Measurements from ENCODE around the gene CLEC7A.

CLEC7A gene

GRCh38 chr12:10122689-10123088, 7.3 kb downstream of the CLEC7A start:
- TF ChIP-seq, protein P1, sequence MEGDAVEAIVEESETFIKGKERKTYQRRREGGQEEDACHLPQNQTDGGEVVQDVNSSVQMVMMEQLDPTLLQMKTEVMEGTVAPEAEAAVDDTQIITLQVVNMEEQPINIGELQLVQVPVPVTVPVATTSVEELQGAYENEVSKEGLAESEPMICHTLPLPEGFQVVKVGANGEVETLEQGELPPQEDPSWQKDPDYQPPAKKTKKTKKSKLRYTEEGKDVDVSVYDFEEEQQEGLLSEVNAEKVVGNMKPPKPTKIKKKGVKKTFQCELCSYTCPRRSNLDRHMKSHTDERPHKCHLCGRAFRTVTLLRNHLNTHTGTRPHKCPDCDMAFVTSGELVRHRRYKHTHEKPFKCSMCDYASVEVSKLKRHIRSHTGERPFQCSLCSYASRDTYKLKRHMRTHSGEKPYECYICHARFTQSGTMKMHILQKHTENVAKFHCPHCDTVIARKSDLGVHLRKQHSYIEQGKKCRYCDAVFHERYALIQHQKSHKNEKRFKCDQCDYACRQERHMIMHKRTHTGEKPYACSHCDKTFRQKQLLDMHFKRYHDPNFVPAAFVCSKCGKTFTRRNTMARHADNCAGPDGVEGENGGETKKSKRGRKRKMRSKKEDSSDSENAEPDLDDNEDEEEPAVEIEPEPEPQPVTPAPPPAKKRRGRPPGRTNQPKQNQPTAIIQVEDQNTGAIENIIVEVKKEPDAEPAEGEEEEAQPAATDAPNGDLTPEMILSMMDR (IDR thresholded peaks at IDR 0.05; ENCODE audit: insufficient read depth, low read length): no peak
- TF ChIP-seq SPI1 (IDR thresholded peaks at IDR 0.05; ENCODE audit: borderline replicate concordance, low read depth): no peak
- DNase-seq (ENCODE audit: low read depth in 1 of 2, low spot score in 1 of 2): no peak
- Histone ChIP-seq H3K4me3 (replicated peaks; ENCODE audit: insufficient read depth, low read length) (no peak overlapping the region), H3K27ac (replicated peaks) (no peak overlapping the region), H3K27me3 (ENCODE audit: insufficient read depth, poor library complexity, severe bottlenecking) (no peaks in the 10 kb centered on the region)

GRCh38 chr12:10121278-10121677, 8.7 kb downstream of the CLEC7A start:
- H3K27me3 ChIP-seq (ENCODE audit: insufficient read depth, poor library complexity, severe bottlenecking): no peaks in the 10 kb centered on the region
- no peak overlapping the region for H3K4me3 ChIP-seq (replicated peaks; ENCODE audit: insufficient read depth, low read length)
- TF ChIP-seq POLR2AphosphoS5 (IDR thresholded peaks at IDR 0.05; ENCODE audit: low read depth): peak; percentile 24; the same call in 1 of the 2 replicates
- no peak for TF ChIP-seq GABPA (IDR thresholded peaks at IDR 0.05; ENCODE audit: low read depth)
- TF ChIP-seq, protein P2, sequence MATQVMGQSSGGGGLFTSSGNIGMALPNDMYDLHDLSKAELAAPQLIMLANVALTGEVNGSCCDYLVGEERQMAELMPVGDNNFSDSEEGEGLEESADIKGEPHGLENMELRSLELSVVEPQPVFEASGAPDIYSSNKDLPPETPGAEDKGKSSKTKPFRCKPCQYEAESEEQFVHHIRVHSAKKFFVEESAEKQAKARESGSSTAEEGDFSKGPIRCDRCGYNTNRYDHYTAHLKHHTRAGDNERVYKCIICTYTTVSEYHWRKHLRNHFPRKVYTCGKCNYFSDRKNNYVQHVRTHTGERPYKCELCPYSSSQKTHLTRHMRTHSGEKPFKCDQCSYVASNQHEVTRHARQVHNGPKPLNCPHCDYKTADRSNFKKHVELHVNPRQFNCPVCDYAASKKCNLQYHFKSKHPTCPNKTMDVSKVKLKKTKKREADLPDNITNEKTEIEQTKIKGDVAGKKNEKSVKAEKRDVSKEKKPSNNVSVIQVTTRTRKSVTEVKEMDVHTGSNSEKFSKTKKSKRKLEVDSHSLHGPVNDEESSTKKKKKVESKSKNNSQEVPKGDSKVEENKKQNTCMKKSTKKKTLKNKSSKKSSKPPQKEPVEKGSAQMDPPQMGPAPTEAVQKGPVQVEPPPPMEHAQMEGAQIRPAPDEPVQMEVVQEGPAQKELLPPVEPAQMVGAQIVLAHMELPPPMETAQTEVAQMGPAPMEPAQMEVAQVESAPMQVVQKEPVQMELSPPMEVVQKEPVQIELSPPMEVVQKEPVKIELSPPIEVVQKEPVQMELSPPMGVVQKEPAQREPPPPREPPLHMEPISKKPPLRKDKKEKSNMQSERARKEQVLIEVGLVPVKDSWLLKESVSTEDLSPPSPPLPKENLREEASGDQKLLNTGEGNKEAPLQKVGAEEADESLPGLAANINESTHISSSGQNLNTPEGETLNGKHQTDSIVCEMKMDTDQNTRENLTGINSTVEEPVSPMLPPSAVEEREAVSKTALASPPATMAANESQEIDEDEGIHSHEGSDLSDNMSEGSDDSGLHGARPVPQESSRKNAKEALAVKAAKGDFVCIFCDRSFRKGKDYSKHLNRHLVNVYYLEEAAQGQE (IDR thresholded peaks at IDR 0.05; ENCODE audit: insufficient replicate concordance, low read depth): no peak
- peak; percentile 68; the same call in 1 of the 2 replicates for TF ChIP-seq SPI1 (IDR thresholded peaks at IDR 0.05; ENCODE audit: borderline replicate concordance, low read depth)
- TF ChIP-seq, protein P1 (IDR thresholded peaks at IDR 0.05; ENCODE audit: insufficient read depth, low read length): no peak
- peak in 1 of 2 experiments; percentile 77 for DNase-seq (ENCODE audit: low read depth in 1 of 2, low spot score in 1 of 2)
- peak overlapping the region; percentile 63 for H3K27ac ChIP-seq (replicated peaks)

DNA sequence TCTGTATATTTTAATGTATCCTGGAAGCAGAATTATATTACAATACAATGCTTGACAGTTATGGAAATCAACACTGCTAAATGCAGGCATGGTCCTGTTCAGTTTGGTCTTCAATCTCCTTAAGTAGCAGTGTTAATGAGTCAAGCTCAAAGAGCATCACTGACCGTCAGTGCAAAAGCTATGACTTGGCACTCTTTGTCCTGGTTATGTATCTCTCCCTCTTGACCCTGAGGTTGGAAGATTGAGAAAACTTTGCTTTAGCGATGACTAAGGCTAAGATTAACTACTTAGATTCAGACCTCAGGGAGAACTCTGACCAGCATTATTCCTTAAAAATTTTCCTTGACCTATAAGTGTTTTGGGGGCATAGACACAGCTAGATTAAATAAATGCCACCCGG, 10.9 kb downstream of the CLEC7A start:
- H3K27ac ChIP-seq (replicated peaks): no peak overlapping the region

More for the DNA sequence above, 10.9 kb downstream of the CLEC7A start:
- H3K27me3 ChIP-seq (ENCODE audit: insufficient read depth, poor library complexity, severe bottlenecking): no peaks in the 10 kb centered on the region
- H3K4me3 ChIP-seq (replicated peaks; ENCODE audit: insufficient read depth, low read length): no peak overlapping the region
- DNase-seq (ENCODE audit: low read depth in 1 of 2, low spot score in 1 of 2): no peak
- TF ChIP-seq GABPA (IDR thresholded peaks at IDR 0.05; ENCODE audit: low read depth) (no peak), POLR2AphosphoS5 (IDR thresholded peaks at IDR 0.05; ENCODE audit: low read depth) (no peak), SPI1 (IDR thresholded peaks at IDR 0.05; ENCODE audit: borderline replicate concordance, low read depth) (no peak)
- TF ChIP-seq, protein P2 (IDR thresholded peaks at IDR 0.05; ENCODE audit: insufficient replicate concordance, low read depth): no peak
- TF ChIP-seq, protein P1 (IDR thresholded peaks at IDR 0.05; ENCODE audit: insufficient read depth, low read length): no peak
